Measurements from ENCODE around the gene CFAP107.
"Not testable (repeated sequence)": the region's sequence is repeated elsewhere in the genome, so short reads cannot be mapped to it uniquely, and the experiment has no call there.

CFAP107 gene, protein sequence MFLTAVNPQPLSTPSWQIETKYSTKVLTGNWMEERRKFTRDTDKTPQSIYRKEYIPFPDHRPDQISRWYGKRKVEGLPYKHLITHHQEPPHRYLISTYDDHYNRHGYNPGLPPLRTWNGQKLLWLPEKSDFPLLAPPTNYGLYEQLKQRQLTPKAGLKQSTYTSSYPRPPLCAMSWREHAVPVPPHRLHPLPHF

GRCh38 chr1:12745992-12746323 lies at the start of gene CFAP107:
TSS of gene CFAP107 (plus strand) at chr1:12746200. CDS start at chr1:12746431, 231 bp downstream.
- no peak for DNase-seq

- DNase-seq: no peak
Observed at GRCh38 chr1:12696658-12697057, 49.3 kb upstream of the CFAP107 start.

- DNase-seq: no peak
Observed at GRCh38 chr1:12697397-12697796, 48.6 kb upstream of the CFAP107 start.

GRCh38 chr1:12703821-12704451 lies 42.1 kb upstream of the CFAP107 start:
- no peak for DNase-seq

DNA sequence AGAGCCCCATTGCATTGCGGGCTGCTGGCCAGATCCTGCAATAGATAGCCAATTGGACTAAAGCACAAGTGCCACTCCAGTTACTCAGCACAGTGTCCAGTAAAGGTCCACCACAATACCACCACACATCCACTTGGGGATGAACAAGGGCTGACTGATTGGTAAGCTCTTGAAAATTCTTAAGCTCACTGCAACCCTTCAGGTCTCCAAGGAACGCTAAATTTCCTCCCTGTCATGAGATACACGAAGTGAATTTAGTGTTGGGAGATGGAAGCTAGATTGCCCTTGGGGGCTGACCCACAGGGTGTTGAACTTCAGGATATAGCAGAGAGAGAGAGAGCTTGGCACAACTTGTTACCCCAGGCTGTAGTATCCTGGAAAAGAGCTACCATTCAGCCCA lies 39.9 kb upstream of the CFAP107 start:
- no peak for DNase-seq

DNA sequence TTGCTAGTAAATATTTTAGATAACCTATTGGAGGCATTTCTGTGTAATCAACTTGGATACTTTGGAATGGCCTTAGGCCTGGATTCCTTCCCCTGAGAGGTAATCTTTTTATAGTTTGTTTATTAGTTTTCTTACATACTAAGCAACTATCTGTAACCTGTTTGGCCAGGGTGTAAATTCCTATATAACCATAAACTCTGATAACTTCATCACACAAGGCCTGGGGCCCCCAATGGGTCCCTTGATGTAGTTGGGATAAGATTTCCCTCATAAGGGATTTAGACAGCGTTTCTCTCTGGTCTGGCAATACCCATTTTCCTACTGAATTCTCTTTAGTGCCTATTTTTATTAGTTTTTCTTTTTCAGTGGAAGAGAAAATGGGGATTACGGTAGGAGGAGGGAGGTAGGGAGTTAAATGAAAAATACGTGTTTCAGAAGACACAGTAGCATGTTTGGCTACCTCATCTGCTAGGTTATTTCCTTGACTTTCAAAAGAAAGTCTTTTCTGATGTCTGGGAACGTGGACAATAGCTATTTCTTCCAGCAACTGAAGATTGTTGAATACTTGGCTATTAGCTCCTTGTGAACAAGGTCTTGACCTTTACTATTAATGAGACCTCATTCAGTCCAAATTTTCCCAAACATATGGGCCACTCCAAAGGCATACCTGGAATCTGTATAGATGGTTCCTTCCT lies 37.5 kb upstream of the CFAP107 start:
- no peak for DNase-seq

DNA sequence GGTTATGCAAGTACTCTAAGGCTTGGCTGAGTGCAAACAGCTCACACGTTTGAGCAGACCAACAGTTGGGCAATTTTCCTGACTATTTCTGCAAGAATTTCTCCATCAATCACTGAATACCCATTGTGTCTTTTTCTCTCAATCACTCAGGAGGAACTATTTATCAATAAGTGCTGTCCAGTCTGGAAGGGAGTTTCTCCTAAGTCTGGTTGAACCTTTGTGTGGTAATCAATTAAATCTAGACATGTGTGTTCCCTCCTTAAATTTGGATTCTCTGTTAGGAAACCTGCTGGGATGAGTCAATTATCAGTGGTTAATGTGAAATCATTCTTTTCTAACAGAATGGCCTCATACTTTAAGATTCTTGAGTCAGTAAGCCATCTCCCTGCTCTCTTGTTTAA lies 36.9 kb upstream of the CFAP107 start:
- DNase-seq: no peak

- DNase-seq: no peak
Observed at GRCh38 chr1:12709696-12710095, 36.3 kb upstream of the CFAP107 start.

DNA sequence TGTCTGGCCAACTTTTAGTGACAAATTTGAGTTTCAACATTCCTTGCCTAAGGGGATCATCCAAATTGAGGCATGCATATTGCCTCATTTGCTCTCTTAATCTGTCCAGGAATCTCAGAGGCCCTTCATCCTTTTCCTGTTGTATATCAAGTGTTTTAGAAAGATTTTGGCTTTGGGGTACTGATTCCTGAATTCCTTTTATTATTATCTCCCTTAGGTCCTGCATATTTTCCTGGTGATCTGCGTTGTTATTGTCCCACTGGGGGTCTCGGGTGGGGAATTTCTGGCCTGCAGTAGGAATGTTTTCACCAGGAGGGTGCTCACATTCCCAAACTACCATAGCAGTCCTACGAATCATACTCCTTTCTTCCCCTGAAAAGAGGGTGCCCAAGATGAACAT lies 34.5 kb upstream of the CFAP107 start:
- DNase-seq: no peak

GRCh38 chr1:12712076-12712475 lies 33.9 kb upstream of the CFAP107 start:
- DNase-seq: no peak

DNA sequence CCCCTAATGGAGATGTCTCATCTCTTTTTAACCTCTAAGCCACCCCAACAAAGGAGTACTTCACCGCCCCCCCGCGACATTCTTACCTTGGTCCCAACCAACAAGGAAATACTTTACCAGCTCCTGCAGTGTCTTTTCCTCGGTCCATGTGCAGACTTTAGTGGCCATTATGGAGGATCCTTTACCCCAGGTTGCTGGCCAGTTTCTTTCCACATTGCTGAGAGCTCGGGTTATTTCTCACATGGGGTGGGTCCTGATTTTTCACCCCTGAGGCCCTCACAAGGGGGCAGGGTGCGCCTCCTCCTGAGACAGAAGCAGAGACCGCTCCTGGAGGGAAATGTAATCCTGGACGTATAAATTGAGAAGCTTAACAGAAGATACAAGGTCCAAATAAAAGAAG lies 33.1 kb upstream of the CFAP107 start:
- DNase-seq: no peak

DNA sequence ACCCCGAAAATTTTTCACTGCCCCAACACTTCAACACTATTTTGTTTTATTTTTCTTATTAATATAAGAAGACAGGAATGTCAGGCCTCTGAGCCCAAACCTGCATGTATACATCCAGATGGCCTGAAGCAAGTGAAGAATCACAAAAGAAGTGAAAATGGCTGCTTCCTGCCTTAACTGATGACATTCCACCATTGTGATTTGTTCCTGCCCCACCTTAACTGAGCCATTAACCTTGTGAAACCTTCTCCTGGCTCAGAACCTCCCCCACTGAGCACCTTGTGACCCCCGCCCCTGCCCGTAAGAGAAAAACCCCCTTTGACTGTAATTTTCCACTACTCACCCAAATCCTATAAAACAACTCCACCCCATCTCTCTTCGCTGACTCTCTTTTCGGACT lies 32.3 kb upstream of the CFAP107 start:
- not testable (repeated sequence) for DNase-seq

- DNase-seq: no peak
Observed at GRCh38 chr1:12714710-12715475, 31.1 kb upstream of the CFAP107 start.

GRCh38 chr1:12715896-12716437 lies 30.0 kb upstream of the CFAP107 start, which contains the start of gene AADACL3:
TSS of gene AADACL3 (plus strand) at chr1:12716110. CDS start at chr1:12716177, 67 bp downstream.
- DNase-seq: no peak

GRCh38 chr1:12717301-12717838 lies 28.6 kb upstream of the CFAP107 start:
- no peak for DNase-seq

DNA sequence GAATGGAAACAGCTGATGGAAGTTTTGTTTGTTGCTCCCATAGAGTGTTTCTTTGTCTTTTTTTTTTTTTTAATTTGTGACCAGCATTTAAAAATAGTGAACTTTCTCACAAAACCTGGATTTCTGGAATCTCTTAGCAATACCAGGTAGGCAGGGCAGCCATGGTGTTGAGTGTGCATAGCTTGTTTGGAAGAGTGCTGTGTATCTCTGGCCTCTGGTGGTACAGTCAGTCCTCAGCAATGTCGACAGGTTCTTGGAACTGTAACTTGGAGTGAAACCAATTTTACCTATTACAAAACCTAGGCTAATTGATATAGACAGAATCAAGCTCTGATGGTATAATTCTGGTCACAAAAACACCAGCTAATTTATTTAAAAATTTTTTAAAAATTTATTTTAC lies 23.4 kb upstream of the CFAP107 start:
- DNase-seq: no peak

GRCh38 chr1:12728391-12728790 lies 17.6 kb upstream of the CFAP107 start:
- no peak for DNase-seq

DNA sequence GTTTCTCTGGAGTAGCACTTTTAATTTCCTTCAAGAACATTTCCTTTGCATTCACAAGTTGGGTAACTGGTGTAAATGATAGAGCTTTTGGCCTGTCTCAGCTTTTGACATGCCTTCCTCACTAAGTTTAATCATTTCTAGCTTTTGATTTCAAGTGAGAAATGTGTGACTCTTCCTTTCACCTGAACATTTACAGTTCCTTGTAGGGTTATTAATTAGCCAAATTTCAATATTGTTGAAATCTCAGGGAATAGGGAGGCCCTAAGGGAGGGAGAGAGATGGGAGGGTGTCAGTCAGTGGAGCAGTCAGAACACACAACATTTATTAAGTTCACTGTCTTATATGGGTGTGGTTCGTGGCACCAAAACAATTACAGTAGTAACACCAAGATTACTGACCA lies 15.8 kb upstream of the CFAP107 start:
- no peak for DNase-seq

- not testable (repeated sequence) for DNase-seq
Observed at GRCh38 chr1:12731084-12731483, 14.9 kb upstream of the CFAP107 start.

DNA sequence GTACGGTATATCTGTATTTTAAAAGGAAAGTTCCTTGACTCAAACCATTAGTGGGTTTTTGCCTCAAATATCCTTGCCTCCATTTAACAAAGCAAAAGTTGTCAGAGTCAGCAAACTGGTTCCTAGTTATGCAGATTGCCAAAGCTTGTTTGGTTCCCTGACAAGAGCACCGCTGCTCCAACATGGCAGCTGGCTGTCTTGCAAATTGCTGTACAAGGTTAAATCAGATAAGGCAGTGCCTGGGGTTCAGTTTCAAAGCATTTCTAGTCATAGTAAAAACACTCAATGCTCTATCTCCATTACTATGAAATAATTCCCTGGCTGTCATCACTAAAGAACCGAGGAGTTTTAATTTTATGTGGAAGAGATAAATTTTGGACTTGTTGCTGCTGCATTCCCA lies 11.3 kb upstream of the CFAP107 start:
- DNase-seq: no peak

GRCh38 chr1:12738934-12739333 lies 7.1 kb upstream of the CFAP107 start:
- DNase-seq: no peak

- no peak for DNase-seq
Observed at GRCh38 chr1:12739613-12740012, 6.4 kb upstream of the CFAP107 start.

DNA sequence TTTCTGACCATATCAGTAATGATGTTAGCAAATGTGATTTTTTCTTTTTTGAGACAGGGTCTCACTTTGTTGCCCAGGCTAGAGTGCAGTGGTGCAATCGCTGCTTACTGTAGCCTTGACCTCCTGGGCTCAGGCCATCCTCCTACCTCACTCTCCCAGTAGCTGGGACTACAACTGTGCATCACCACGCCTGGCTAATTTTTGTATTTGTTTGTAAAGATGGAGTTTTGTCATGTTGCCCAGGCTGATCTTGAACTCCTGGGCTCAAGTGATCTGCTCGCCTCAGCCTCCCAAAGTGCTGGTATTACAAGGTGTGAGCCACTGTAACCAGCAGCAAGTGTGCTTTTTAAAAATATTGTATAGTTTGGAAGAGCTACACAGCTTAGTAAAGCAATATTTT lies 4.1 kb upstream of the CFAP107 start:
- no peak for DNase-seq

Data from HCEC 1CT (cell line).